ENCODE measurements around the gene VEGFB.

DNA sequence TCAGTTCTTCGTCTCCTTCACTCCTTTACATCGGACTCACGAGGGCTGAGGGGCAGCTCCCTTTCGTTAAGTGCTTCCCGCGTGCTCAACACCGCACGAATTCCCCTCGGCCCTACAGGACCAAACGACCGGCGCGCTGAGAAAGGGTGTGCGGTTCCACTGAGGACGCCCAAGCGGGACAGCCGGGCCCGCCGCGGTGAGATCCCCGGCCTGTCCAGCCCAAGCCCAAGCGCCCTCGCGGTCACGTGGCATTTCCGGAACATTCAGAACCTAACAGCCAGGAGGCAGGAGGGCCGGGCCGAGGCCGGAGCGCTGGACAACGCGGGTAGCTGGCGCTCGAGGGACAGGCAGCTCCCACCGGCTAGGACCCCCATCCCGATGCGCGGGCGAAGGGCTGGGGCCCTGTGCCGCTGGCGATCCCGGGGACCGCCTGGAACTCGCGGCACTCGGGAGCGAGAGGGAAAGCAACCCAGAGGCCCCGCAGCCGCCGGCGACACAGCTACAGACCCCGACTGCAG, 49.1 kb upstream of the VEGFB start:
- TF ChIP-seq TARDBP (IDR thresholded peaks at IDR 0.05) (no peak), ELF4 (IDR thresholded peaks at IDR 0.05) (peak; percentile 74), SP1 (IDR thresholded peaks at IDR 0.05) (no peak), SUZ12 (IDR thresholded peaks at IDR 0.05) (no peak), HDGF (IDR thresholded peaks at IDR 0.05; ENCODE audit: borderline replicate concordance) (no peak), FOXK2 (IDR thresholded peaks at IDR 0.05) (no peak), BHLHE40 (IDR thresholded peaks at IDR 0.05; ENCODE audit: borderline replicate concordance) (no peak), ARNT (IDR thresholded peaks at IDR 0.05) (no peak), FOXM1 (IDR thresholded peaks at IDR 0.05; ENCODE audit: borderline replicate concordance) (no peak), FOXA1 (IDR thresholded peaks at IDR 0.05) (no peak), LEF1 (IDR thresholded peaks at IDR 0.05; ENCODE audit: borderline replicate concordance) (peak; percentile 49; the same call in 1 of the 2 replicates)
- TF ChIP-seq, protein P1, sequence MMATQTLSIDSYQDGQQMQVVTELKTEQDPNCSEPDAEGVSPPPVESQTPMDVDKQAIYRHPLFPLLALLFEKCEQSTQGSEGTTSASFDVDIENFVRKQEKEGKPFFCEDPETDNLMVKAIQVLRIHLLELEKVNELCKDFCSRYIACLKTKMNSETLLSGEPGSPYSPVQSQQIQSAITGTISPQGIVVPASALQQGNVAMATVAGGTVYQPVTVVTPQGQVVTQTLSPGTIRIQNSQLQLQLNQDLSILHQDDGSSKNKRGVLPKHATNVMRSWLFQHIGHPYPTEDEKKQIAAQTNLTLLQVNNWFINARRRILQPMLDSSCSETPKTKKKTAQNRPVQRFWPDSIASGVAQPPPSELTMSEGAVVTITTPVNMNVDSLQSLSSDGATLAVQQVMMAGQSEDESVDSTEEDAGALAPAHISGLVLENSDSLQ (IDR thresholded peaks at IDR 0.05) = no peak
